PC-3 (cell line): ENCODE measurements around the gene TMEM232.

Source experiments
- CTCF ChIP-seq: fragments of 300-600 bp; sonication (generic); conservative IDR thresholded peaks from 2 replicates; pipeline ENCODE4 v1.5.1; 2017; ENCODE audit warnings: antibody characterized with exemption, low read depth, mild to moderate bottlenecking, low read length
- EZH2 ChIP-seq: fragments of 300-600 bp; sonication (generic); IDR thresholded peaks from one replicate; pipeline ENCODE4 v1.6.1; 2017; ENCODE audit warnings: antibody characterized with exemption, mild to moderate bottlenecking, low read length; ENCODE audit not compliant: unreplicated experiment
- EZH2phosphoT487 ChIP-seq: fragments of 300-600 bp; sonication (generic); IDR thresholded peaks from 2 replicates; pipeline ENCODE4 v1.6.1; 2018; ENCODE audit warnings: mild to moderate bottlenecking, antibody characterized with exemption, low read length, borderline replicate concordance

- TF ChIP-seq CTCF = no peak
- no peak for TF ChIP-seq EZH2
- no peak for TF ChIP-seq EZH2phosphoT487
Measured at GRCh38 chr5:110397281-110397680, 329.2 kb downstream of the TMEM232 start.
